Measurements from ENCODE around the gene CIRBP. TPM values are rescaled to one million over a fixed set of nuclear protein-coding genes. Genes with fewer than 3 reads are reported as not detected.

Gene CIRBP
- total and polyA plus RNA-seq, 9 of the 15 experiments (the other 6 are each of a cell fraction or from before 2014, with no cell fraction given): 20.5 to 327 (median 176) TPM

GRCh38 chr19:1266916-1267476 is 2.1 kb upstream of the CIRBP start (continued):
- TF ChIP-seq REST (IDR thresholded peaks at IDR 0.05; ENCODE audit: borderline replicate concordance): peak; percentile 92
- no peak for TF ChIP-seq REST (CRISPR knock-in tag; IDR thresholded peaks at IDR 0.05; ENCODE audit: low read depth)
- TF ChIP-seq NFYB (IDR thresholded peaks at IDR 0.05; ENCODE audit: extremely low read depth, insufficient read length): no peak
- TF ChIP-seq ZNF592 (IDR thresholded peaks at IDR 0.05): peak; percentile 85
- TF ChIP-seq RCOR1 (IDR thresholded peaks at IDR 0.05; ENCODE audit: borderline replicate concordance in 1 of 2, low read depth in 2 of 2, low read length in 2 of 2): peak in 1 of 2 experiments; percentile 49; a peak in 1 of 4 replicates
- TF ChIP-seq RBM34 (IDR thresholded peaks at IDR 0.05; ENCODE audit: borderline replicate concordance, insufficient read depth, low read length): no peak
- TF ChIP-seq GATAD2A (IDR thresholded peaks at IDR 0.05): peak; percentile 55; the same call in 1 of the 2 replicates
- TF ChIP-seq FOXM1 (IDR thresholded peaks at IDR 0.05; ENCODE audit: low read depth): no peak
- TF ChIP-seq FOXM1 (CRISPR knock-in tag; IDR thresholded peaks at IDR 0.05; ENCODE audit: low read depth): 0 out of 2 replicates have a peak, but pooled peaks have one; percentile 72
- TF ChIP-seq SOX6 (IDR thresholded peaks at IDR 0.05): peak; percentile 37; the same call in 1 of the 2 replicates
- peak in 1 of 2 experiments; percentile 68; a peak in 1 of 4 replicates for TF ChIP-seq NONO (IDR thresholded peaks at IDR 0.05; ENCODE audit: low read depth in 2 of 2, low read length in 1 of 2)
- no peak for TF ChIP-seq ZC3H11A (IDR thresholded peaks at IDR 0.05; ENCODE audit: low read depth, low read length)
- no peak for TF ChIP-seq MECOM (CRISPR knock-in tag; IDR thresholded peaks at IDR 0.05)
- TF ChIP-seq PCBP1 (IDR thresholded peaks at IDR 0.05; ENCODE audit: low read depth, low read length, poor library complexity, severe bottlenecking): no peak
- no peak for TF ChIP-seq FOS (IDR thresholded peaks at IDR 0.05; ENCODE audit: extremely low read depth, insufficient read length)
- peak; percentile 63 for TF ChIP-seq ZFX (CRISPR knock-in tag; IDR thresholded peaks at IDR 0.05)
- TF ChIP-seq CC2D1A (IDR thresholded peaks at IDR 0.05): no peak

Data from K562 (cell line).